Neutrophil (primary cell): Measurements from ENCODE around the gene TFCP2L1.

Experiments used
- H3K27ac ChIP-seq: fragments of 200-600 bp; sonication (generic); 2 replicates; pipeline ENCODE4 v1.5.1; 2016; ENCODE audit warnings: mild to moderate bottlenecking, moderate library complexity
- H3K27me3 ChIP-seq: fragments of 200-600 bp; sonication (generic); 2 replicates; pipeline ENCODE4 v1.6.0; 2016; ENCODE audit warnings: mild to moderate bottlenecking
- H3K36me3 ChIP-seq: fragments of 200-600 bp; sonication (generic); 2 replicates; pipeline ENCODE4 v1.5.1; 2017
- H3K4me1 ChIP-seq, 2 experiments: fragments of 200-600 bp in 1 of 2; sonication (generic) in 1 of 2; 1 replicate in 1 of 2; 2 replicates in 1 of 2; pipeline versions ENCODE4 v1.5.1 to v1.6.1; 2013 to 2016; ENCODE audit warnings: low read depth in 1 of 2, low read length in 1 of 2, mild to moderate bottlenecking in 1 of 2, moderate library complexity in 1 of 2; ENCODE audit not compliant: control insufficient read depth in 1 of 2, insufficient read depth in 1 of 2
- H3K4me3 ChIP-seq, 2 experiments: fragments of 200-600 bp in 1 of 2; sonication (generic) in 1 of 2; 1 replicate in 1 of 2; 2 replicates in 1 of 2; pipeline ENCODE4 v1.5.1; 2013 to 2016; ENCODE audit warnings: low read depth in 1 of 2, low read length in 1 of 2, mild to moderate bottlenecking in 1 of 2, moderate library complexity in 1 of 2
- H3K9me3 ChIP-seq: fragments of 200-600 bp; sonication (generic); 2 replicates; pipeline ENCODE4 v1.5.1; 2016
- TF ChIP-seq, protein P1 (sequence below): fragments of 200-600 bp; sonication (generic); IDR thresholded peaks from 2 replicates; pipeline ENCODE4 v1.5.1; 2016; ENCODE audit warnings: antibody characterized with exemption

TFCP2L1 gene

DNA sequence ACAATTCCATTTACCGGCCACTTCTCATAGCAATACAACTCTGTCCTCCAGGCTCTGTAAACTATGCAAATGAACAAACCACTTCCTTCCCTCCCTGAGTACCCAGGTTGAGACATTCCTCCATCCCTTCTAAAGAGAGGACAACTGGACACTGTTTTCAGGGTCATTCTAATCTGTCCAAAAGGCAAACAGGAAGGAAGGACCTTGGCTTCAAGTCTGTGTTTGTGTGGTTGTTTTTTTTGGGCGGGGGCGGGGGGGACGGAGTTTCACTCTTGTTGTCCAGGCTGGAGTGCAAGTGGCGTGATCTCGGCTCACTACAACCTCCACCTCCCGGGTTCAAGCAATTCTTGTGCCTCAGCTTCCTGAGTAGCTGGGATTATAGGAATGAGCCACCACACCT, 3.3 kb downstream of the TFCP2L1 start:
- H3K27me3 ChIP-seq: peaks cover 67% of the 10 kb centered on the region
- no peaks in the 10 kb centered on the region for H3K36me3 ChIP-seq
- no peak overlapping the region for H3K4me3 ChIP-seq
- peaks cover 3 to 10% of the 10 kb centered on the region in 2 experiments for H3K4me1 ChIP-seq
- no peak overlapping the region for H3K27ac ChIP-seq
- no peaks in the 10 kb centered on the region for H3K9me3 ChIP-seq
- TF ChIP-seq, protein P1, sequence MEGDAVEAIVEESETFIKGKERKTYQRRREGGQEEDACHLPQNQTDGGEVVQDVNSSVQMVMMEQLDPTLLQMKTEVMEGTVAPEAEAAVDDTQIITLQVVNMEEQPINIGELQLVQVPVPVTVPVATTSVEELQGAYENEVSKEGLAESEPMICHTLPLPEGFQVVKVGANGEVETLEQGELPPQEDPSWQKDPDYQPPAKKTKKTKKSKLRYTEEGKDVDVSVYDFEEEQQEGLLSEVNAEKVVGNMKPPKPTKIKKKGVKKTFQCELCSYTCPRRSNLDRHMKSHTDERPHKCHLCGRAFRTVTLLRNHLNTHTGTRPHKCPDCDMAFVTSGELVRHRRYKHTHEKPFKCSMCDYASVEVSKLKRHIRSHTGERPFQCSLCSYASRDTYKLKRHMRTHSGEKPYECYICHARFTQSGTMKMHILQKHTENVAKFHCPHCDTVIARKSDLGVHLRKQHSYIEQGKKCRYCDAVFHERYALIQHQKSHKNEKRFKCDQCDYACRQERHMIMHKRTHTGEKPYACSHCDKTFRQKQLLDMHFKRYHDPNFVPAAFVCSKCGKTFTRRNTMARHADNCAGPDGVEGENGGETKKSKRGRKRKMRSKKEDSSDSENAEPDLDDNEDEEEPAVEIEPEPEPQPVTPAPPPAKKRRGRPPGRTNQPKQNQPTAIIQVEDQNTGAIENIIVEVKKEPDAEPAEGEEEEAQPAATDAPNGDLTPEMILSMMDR: no peak

DNA sequence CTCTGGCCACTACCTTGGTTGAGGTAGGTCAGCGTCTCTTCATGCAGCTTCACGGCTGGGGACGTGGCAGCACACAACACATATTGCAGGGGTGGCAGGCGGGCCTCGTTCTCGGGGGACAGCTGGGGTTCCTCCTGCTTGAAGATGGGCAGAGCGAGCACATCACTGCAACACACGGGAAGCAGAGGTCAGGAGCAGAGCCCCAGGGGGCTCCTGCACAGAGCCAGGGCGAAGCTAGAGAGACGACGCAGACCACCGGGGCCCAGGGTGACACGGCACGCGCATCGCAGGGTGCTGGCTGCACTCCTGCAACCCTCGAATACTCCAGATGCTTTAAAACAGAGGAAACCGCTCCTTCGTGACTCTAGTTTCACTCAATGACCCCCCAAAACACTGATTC, 3.9 kb downstream of the TFCP2L1 start:
- Histone ChIP-seq H3K27ac (no peak overlapping the region), H3K9me3 (no peaks in the 10 kb centered on the region), H3K4me1 (peaks cover 3 to 10% of the 10 kb centered on the region in 2 experiments), H3K36me3 (no peaks in the 10 kb centered on the region), H3K27me3 (peaks cover 61% of the 10 kb centered on the region), H3K4me3 (no peak overlapping the region)
- TF ChIP-seq, protein P1: no peak

- no peaks in the 10 kb centered on the region for H3K36me3 ChIP-seq
- peaks cover 50% of the 10 kb centered on the region for H3K27me3 ChIP-seq
- no peak overlapping the region for H3K27ac ChIP-seq
- H3K4me3 ChIP-seq: no peak overlapping the region
- H3K9me3 ChIP-seq: no peaks in the 10 kb centered on the region
- peaks cover 0 to 3% of the 10 kb centered on the region in 2 experiments for H3K4me1 ChIP-seq
- TF ChIP-seq, protein P1: no peak
These were observed 5.4 kb downstream of the TFCP2L1 start for GRCh38 chr2:121279476-121280220.

- Histone ChIP-seq H3K9me3 (no peaks in the 10 kb centered on the region), H3K27me3 (peaks cover 38% of the 10 kb centered on the region), H3K27ac (no peak overlapping the region), H3K4me3 (no peak overlapping the region), H3K36me3 (no peaks in the 10 kb centered on the region), H3K4me1 (no peaks in the 10 kb centered on the region)
- TF ChIP-seq, protein P1: no peak
These were observed 8.7 kb downstream of the TFCP2L1 start for GRCh38 chr2:121276341-121276740.

- peaks cover 25% of the 10 kb centered on the region for H3K27me3 ChIP-seq
- TF ChIP-seq, protein P1: no peak
- H3K4me1 ChIP-seq: no peaks in the 10 kb centered on the region
- H3K27ac ChIP-seq: no peak overlapping the region
- no peaks in the 10 kb centered on the region for H3K9me3 ChIP-seq
- no peak overlapping the region for H3K4me3 ChIP-seq
- no peaks in the 10 kb centered on the region for H3K36me3 ChIP-seq
These were observed 11.9 kb downstream of the TFCP2L1 start for GRCh38 chr2:121273116-121273515.
